ENCODE measurements around the gene TCL1B.
A peak's percentile ranks its signal among the peaks of the same experiment; 100 is the strongest.
"Not testable (repeated sequence)": the region's sequence is repeated elsewhere in the genome, so short reads cannot be mapped to it uniquely, and the experiment has no call there.

The TCL1B gene

DNA sequence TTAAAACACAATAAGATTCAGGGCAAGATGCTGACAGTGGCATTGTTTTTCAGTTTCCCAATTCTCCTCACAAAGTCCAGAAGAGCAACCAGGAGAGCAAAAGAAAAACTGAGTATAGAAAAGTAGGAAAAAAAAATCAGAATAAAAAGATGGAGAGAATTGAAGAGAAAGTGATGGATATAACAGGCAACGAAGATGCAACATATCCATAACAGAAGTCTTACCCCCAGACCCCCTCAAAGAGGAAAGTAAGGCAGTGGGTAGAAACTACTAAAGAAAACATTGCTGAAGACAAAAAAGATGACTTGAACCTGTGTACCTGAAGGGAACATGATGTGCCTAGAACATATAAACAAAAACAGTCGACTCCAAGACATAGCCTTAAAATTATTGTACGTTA lies 17.1 kb downstream of the TCL1B start:
- DNase-seq (ENCODE audit: low spot score), result no peak

DNA sequence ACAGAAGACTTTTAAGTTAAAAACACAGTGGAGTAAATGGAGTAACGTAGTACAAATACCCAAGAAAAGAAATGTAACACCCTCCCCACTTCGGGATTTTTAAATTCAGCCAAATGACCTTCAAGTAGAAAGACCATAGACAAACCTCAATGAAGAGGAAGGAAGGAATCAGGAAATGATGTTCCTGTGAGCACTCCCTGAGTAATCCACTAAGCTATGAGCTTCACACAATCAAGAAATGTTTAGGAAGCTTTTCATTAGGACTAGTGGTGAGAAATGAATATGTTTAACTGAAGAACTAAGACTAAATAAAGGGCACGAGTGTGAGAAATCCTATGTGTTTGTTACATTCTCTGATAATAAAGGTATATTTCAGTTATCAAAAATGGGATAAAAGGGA lies 17.6 kb downstream of the TCL1B start:
- DNase-seq (ENCODE audit: low spot score), result no peak

DNA sequence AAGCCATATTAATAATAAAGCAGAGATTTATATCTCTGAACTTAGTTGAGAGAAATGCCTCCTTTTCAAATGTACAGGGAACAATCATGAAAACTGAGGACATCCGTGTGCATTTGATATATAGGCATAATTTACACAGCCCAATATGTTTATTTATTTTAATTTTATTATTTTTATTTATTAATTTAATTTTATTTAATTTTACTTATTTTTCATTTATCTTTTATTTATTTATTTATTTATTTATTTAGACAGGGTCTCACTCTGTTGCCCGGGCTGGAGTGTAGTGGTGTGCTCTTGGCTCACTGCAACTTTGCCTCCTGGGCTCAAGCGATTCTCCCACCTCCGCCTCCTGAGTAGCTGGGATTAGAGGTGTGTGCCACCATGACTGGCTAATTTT lies 19.3 kb downstream of the TCL1B start:
- no peak for DNase-seq (ENCODE audit: low spot score)

DNA sequence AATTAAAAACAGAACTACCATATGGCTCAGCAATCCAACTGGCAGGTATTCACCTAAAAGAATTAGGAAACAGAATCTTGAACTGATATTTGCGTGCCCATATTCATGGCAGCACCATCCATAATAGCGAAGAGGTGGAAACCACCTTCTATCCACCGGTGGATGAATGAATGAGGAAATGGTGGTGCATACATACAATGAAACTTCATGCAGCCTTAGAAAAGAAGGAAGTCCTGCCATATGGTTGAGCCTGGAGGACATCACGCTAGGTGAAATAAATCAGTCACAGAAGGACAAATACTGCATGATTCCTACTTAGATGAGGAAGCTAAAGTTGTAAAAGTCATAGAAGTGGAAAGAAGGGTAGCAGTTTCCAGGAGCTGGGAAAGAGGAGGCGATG lies 21.1 kb downstream of the TCL1B start:
- DNase-seq (ENCODE audit: low spot score), result no peak

DNA sequence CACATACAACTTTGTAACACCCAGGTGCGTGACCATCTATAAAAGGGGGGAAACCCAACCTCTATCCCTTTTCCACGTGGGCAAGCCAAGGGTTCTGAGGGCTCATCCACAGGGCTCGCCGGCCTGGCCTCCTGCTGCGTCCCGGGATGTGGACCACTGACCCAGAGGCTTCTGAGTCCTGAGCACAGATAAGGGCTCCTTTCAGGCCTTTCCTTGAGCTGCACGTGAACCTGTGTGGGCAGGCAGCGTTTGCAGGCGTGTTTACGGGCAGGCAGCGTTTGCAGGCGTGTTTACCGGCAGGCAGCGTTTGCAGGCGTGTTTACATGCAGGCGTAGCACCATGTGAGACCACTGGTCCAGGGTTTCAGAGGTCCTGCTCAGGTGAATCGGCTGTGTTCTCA lies 23.9 kb downstream of the TCL1B start:
- no peak for DNase-seq (ENCODE audit: low spot score)

DNA sequence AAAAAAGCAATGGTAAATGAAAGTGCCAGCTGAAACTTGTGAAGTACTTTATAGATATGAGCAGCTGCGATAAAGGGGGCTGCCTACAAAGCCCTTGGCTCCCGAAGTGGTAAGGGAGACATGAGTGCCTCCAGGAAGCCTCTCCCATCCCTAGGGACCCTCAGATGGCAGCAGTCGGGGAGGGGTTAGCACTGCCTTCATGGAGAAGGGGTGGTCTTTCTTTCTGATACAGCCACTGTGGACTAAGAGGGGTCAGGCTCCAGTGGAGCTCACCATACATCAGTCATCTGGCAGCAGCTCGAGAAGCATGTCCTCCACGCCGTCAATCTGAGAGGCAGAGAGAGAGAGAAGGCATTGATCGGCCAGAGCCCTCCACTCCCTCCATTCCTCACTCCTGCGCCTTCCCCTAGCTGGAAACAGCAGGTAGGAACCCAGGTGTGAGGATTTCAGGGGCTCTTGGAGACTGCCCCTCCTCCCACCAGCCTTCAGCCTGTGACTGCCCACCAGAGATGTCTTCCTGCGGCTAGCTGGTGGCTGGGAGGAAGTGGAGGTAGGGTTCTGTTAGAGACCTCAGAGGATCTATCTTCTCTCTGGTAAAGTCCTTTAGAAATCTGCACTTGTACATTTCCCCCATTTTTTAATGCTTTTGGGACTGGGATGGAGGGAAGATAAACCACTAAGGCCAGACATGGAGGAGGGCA lies 25.4 kb downstream of the TCL1B start:
- no peak for DNase-seq (ENCODE audit: low spot score)

DNA sequence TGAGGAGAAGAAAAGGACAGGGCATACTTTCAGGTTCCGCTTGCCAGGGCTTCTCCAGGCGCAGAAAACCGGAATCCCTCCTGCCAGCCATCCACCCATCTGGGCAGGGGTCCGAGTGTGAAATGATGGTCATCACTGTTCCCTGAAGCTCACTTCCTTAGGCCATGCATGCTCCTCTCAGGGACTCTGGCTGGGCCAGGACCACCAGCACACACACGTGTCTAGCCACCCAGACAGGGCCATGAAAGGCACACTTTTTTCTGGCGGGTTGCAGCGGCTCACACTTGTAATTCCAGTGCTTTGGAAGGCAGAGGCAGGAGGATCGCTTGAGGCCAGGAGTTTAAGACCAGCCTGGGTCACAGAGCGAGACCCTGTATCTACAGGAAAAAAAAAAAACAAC lies 26.2 kb downstream of the TCL1B start:
- DNase-seq (ENCODE audit: low spot score), result no peak

DNA sequence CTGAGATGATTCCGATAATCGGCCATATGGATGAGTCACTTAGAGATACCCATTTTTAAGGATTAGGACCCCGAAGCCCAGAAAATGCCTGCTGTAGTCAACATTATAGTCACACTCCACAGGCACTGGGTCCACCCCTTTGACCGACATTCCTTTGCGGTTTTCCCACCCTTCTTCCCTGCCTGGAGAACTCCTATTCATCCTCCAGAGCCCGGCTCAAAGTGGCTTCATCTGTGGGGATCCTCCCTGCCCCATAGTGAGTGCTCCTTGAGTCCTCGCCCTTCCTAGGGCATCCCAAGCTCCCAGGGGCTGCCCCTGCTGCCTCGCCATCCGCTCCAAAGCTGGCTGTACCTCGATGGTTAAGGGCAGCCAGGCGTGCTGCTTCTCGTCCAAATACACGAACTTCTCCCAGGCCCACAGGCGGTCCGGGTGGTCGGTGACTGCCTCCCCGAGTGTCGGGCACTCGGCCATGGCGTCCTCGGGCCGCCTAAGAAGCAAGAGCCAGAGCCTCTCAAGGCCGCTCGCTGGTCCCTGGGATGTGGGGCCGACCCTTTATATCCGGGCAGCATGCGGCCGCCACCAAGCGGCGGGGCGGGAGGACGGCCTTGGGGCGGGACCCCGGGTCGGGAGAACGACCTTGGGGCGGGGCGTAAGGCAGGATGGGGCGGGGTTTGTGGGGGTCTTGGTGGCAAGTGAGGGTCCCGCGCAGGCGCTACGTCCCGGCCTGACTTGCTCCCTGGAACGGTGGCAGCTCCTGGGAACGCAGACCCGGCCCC lies 27.6 kb downstream of the TCL1B start, which contains the start of gene TCL1A:
TCL1A (minus strand) TSS at position 530 of the 776 bp plus-strand sequence; CDS start at position 471, 59 bp downstream.
- DNase-seq (ENCODE audit: low spot score), result no peak

DNA sequence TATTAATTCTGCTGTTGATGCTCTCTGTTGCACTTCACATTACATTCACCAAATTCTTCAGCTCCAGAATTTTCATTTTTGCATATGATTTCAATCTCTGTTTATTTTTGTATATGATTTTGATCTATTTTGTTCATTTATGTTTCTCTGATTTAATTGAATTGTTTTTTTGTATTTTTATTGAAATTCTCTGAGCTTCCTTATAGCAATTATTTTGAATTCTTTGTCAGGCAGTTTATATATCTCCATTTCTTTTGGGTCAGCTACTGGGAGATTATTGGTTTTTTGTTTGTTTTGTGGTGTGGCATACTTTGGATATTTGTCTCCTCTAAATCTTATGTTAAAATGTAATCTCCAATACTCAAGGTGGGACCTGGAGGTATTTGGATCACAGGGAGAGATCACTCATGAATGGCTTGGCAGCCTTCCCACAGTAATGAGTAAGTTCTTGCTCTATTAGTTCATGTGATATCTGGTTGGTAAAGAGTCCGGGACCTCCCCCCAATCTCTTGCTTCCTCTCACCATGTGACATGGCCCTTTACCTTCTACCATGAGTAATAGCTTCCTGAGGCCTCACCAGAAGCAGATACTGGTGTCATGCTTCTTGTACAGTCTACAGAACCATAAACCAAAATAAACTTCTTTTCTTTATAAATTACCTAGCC lies 36.4 kb downstream of the TCL1B start:
- no peak for DNase-seq (ENCODE audit: low spot score)

DNA sequence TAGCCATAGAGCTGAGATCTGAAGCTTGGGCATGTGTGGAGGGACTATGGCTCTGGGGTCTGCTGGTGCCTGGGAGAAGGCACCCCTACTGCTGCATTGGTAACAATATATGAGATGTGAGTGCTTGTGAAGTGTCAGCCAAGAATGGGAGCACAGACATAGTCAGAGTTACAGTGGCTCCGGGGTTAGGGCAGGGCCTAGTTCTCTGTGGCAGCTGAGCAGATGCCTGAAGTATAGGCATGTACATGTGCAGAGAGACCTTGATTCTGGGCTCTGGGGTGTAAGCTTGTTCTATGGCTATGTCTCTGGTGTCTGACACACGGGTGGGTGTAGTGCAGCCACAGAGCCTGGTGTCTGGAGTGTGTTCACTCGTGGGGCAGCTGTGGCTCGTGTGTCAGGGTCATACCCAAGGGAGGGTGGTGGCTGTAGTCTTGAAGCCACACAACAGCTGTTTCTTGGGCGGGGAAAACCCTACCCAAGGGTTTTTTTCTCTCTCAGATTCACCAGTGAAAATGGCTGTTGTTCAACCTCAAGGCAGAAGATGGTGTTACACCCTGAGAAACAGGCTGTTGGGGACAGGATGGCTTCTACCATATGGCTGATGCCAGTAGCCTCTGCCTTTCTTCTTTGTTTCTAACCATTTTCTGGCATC lies 39.6 kb downstream of the TCL1B start:
- no peak for DNase-seq (ENCODE audit: low spot score)

DNA sequence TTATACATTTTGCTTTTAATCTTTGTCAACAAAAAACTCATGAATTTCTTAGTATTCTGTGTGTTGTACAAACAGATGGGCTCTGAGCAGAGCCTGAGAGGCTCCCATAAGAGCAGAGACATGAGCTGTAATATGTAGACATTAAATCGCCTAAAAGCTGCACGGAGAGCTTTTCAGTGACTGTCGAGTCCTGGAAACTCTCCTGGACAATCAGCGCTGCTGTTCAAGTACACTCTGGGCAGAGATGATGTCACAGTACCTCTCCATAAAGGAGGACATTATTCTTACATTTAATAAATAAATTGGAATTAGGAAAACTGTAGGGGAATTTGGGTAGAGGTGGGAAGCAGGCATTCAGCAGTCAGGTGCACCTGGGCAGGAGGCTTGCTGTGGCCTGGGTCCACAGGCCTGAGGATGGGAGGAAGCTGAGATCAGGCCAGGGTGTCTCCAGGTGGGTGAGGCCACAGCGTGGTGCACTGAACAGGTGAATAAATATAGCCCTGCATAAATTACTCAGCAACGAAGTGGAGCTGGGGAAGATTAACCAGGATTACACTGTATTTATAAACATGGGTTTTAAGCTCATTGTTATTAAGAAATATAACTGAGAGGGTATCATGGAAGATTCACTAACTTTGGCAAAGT lies 41.0 kb downstream of the TCL1B start:
- no peak for DNase-seq (ENCODE audit: low spot score)

DNA sequence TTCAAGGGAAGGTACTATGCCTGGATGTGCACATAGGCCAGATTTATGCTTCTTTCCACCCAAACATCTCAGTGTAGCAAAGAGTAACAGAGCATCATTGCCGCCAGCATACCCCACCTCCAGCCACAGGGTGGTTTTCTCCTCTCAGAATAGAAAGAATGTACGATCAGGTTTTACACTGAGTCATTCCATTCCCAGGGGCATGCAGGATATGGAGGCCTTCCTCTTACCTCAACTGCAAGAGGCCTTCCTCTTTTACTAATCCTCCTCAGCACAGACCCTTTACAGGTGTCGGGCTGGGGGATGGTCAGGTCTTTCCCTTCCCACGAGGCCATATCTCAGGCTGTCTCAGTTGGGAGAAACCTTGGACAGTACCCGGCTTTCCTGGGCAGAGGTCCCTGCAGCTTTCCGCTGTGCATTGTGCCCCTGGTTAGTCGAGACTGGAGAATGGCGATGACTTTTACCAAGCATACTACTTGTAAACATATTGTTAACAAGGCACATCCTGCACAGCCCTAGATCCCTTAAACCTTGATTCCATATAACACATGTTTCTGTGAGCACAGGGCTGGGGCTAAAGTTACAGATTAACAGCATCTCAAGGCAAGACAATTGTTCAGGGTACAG lies 43.3 kb downstream of the TCL1B start:
- DNase-seq (ENCODE audit: low spot score), result not testable (repeated sequence)

DNA sequence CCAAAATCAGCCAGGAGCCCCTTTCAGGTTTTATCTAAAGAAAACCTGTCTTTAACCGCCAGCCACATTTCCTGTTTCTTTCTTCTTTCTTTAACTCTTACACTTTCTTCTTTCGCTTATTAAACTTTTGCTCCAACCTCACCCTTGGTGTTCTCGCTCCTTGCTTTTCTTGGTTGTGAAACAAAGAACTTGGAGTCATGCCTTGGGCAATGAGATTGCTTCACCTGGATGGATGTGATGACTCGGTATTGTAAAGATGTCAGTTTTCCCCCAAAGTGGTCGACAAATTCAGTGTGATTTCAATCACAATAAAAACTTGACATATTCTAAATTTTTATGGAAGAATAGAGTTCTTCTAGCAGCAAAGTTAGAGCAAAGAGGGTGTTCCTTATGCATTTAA lies 43.9 kb downstream of the TCL1B start:
- no peak for DNase-seq (ENCODE audit: low spot score)

DNA sequence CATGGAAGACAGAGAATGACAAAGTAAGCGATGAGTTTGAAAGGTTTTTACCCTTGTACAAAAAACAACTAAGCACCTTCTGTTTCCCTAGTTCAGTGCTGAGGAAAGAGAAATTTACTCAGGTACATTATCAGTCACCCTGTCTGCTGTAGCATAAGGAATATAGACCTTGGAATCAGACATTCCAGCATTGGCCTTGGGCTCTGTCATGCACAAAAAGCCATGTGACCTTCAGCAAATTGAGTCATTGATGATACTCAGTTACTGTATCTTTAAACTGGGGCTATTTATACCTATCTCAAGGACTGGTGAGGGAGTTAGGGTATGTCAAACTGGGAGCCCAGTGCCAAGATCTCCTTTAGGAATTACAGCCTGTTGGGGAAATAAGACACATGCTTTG lies 47.0 kb downstream of the TCL1B start:
- no peak for DNase-seq (ENCODE audit: low spot score)

DNA sequence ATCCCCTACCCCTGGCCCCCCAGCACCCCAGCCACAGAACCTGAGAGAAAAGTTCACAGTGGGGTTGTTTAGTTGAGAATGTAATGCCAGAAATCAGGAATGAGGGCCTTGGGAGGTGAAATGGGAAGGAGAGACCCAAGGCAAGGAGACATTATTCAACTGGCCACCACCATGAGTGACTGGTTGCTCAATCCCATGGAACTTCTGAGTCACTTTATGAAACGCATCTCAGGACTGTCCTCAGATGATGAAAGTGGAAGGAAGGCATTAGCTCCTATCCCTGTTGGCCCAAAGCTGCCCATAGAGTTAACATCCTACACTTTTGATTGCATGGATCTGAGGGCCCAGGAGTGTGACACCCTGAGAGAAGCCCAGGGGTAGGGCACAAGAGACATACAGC lies 53.1 kb downstream of the TCL1B start:
- no peak for DNase-seq (ENCODE audit: low spot score)

DNA sequence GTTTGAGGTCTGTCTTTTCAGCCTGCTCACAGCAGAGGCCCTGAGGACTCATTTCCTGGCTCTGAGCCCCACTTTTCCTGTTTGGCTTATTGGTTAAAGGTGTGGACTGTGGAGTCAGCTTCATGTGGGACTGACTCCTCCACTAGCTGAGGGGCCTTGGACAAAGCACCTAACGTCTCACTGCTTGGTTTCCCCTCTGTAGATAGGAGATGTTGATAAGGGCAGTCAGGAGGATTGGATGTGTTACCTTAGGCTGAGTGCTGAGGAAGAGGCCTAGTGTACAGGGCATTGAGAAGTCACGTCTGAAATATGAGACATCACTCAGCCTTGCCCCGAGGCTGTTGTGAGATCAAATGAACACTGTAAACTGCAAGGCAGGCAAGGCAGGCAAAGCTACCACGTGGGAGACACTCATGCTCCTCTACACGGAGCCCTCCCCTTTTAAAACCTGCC lies 54.8 kb downstream of the TCL1B start:
- peak; percentile 90 for DNase-seq (ENCODE audit: low spot score)

DNA sequence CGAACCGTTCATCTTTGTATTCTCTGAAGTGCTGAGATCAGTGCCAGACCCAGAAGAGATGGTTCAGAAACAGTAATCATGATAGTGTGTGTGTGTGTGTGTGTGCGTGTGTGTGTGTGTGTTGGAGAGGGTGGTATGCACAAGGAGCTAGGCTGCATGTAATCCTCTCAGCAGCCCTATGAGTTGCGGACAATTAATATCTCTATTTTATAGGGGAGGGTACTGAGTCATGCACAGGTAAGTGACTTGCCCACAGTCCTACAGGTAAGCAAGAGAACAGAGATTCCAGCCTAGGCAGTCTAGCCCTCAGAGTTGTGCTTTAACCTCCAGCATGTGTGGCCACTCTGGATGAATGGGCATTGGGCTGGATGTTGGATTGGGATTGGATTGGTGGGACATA lies 55.6 kb downstream of the TCL1B start:
- DNase-seq (ENCODE audit: low spot score), result no peak
